DMS 273 treated with DMSO at 0.1 percent for 48 hours (cell line): ENCODE measurements around the gene SEL1L3.

Experiments used
- DNase-seq: peaks from one replicate; lab custom pipeline; 2025; lab: John Stamatoyannopoulos, UW

The SEL1L3 gene

DNA sequence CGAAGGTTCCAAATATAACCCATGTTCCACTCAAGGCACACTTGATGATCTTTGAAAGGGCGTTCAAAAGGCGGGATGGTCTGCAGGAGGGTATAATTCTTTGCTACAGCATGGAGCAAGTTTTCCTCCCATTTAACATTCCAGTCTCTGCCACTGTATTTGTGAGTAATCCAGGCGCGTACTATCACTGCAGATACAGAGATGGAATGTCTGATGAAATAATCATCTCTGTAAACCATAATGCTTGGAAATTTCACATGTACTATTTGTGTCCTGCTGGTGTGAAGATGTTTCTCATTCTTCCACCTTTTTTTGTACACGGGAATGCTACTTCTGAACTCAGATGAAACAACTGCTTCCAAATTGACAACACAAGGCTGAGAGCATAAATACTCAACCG lies 15.5 kb downstream of the SEL1L3 start:
- no peak for DNase-seq

DNA sequence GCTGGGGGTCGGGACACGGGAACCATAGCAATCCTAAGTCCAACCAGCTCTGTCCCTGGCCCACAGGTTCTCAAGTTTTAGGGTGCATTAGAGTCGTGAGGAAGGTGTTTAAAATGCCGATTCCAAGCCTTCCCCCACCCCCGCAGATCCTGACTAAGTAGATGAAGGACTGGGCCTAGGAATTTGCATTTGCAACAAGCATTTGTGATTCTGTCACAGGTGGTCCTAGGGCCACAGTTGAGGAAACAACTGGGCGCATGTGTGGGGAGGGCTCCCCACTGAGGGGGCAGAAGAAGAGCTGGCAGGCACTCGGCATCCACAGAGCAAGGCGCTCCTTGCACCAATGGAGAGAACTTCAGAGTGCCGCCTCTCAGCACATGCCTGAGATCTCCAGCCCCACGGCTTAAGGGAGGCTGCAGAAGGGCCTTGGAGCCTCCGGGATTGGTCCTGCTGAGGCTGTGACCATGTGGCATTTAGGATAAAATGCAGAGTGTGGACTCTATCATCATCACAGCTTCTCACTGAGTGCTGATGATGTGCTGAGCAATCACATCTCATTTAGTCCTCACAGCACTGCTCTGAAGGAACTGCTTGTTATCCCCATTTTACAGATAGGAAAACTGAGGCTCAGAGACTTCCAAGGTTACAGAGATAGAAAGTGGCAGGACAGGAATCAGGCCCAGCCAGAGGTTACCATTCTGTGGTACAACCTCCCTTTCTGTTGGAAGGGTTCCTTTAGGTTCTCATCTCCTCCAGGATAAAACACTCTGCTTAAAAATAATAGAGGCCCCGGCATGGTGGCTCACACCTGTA lies 16.7 kb downstream of the SEL1L3 start:
- DNase-seq, result no peak

GRCh38 chr4:25844961-25845712 lies 17.7 kb downstream of the SEL1L3 start:
- DNase-seq, result no peak

GRCh38 chr4:25843340-25844097 lies 19.3 kb downstream of the SEL1L3 start:
- no peak for DNase-seq

DNA sequence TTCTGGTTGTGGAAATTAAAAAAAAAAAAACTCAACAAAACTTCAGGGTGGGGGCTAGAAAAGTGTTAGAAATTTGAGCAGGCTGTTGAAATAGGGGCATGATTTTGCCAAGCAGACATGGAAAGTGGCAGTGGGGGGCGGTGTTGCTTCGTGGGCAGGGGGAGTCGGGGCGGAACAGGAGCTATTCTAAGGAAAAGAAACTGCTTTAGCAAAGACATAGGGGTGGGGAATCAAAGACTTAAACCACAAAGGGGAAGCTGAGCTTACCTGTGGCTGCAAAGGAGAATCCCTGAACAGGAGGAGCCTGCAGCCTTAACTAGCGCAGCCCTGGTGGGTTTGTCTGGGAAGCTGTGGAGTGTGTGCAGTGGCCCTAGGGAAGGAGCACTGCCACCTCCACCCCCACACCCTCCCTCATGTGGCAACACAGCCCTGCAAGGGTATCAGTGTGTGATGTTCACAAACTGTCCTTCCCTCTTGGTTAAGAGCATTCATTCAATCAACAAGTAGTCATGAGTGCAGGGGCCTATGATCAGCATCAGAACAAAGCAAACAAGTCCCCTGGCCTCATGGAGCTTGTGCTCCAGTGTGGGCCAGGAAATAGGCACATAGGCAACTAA lies 20.5 kb downstream of the SEL1L3 start:
- no peak for DNase-seq

DNA sequence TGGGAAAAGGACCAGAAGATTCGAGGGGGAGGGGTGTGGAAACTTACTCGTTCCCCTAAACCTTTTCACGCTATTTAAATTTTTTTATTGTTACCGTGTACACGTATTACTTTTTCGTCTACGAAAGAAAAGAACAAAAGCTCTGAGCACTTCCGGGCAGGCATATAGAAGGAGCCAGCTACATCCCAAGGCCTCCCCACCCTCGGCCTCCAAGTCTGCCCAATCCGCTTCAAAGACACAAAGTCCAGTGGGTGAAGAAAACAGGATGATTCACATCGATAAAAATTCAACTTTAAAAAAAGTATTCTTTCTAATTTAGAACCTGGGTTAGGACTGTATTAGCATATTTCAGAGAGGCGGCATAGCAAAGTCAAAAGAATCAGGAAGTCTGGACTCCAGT lies 23.1 kb downstream of the SEL1L3 start:
- no peak for DNase-seq

- no peak for DNase-seq
These were observed 23.6 kb downstream of the SEL1L3 start for GRCh38 chr4:25839233-25839632.

GRCh38 chr4:25838526-25838925 lies 24.3 kb downstream of the SEL1L3 start:
- no peak for DNase-seq

GRCh38 chr4:25837107-25837506 lies 25.7 kb downstream of the SEL1L3 start:
- peak; percentile 1 for DNase-seq

GRCh38 chr4:25835384-25835783 lies 27.4 kb downstream of the SEL1L3 start:
- DNase-seq, result no peak

DNA sequence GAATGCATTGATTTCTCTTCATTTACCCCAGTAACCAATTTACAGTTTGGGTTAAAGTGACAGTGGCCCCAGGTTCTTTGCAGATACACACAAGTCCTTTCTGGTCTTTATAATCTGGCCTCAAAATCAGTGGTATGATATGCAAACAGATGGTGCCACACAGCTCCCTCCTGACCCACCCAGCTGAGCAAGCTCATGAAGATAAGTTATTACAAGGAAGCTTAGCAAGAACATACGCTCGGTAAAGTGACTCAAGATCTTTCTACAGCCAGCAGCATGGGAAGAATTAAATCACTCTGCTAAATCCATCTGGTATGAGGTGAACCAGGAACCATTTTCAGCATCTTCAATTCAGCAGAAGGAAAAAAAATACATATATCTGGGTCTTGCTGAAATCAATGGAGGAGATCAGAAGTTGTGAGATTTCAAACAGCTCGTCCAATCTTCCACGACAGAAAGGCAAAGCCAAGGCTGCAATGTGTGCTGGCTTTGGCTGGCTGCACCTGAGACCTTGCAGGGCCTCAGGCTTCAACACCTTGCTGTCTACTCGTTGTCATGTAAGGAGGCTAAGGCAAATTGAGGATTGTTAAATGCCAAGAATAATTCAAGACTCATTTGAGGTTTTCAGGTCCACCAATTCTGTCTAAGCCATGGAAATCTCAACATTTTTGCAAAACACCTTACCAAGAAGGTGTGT lies 28.2 kb downstream of the SEL1L3 start:
- no peak for DNase-seq

DNA sequence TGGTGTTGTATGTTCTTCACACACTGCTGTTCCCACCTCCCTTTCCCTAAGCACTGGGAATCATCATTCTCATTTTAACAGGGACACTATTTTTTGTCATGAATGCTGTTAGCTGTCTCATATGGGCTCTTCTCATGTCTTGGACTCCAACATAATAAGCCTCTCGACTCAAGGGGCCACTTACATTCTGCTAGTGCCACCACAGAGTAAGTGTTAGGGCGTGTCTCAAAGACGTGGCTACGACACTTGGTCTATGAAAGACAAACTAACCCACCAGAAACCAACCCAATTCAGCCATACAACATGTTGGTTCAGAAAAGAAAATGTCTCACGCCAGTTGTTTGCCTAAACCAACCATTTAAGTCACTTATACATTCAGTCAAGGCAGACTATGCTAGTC lies 32.2 kb downstream of the SEL1L3 start:
- no peak for DNase-seq

- DNase-seq, result no peak
These were observed 34.9 kb downstream of the SEL1L3 start for GRCh38 chr4:25827897-25828296.

DNA sequence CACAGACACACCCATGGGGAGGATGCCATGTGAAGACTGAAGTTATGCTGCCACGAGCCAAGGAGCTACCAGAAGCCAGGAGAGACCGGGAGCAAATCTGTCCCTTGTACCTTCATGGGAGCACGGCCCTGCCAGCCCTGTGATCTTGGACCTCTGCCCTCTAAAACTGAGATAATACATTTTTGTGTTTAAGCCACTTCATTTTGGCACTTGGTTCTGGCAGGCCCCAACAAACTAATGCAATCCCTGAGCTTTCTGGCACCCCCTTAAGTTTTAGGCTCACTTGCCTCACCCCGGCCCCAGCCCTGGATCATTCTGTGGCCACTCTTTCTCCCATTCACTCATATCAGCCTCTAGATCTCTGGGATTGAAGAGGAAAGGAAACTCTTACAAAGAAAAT lies 35.4 kb downstream of the SEL1L3 start:
- no peak for DNase-seq

DNA sequence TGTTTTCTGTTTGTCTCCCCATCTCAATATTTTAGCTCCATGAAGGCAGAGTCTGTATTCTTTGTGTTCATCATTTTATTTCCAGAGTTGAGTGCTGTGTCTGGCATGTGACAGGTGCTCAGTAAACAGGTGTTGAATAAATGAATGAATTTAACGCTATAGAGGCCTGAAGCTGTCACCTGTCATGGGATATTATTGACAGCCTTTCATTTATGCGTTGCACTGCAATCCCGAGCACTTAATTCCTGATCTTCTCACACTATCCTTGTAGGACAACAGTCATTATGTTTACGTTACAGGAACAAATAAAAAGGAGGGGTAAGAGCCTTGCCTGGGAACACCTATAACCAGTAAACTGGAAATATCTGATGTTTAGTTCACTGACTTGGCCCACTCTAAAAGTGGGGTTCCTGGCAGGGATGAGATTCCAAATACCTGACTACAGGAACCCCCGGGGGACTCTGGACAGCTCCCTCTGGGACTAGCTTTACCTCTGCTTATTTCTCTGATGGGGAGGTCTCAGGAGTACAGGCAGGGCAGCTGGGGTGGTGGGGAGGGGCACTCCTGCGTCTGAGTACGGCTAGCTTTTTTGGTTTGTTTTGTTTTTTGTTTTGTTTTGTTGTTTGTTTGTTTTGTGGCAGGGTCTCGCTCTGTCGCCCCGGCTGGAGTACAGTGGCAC lies 36.6 kb downstream of the SEL1L3 start:
- no peak for DNase-seq

DNA sequence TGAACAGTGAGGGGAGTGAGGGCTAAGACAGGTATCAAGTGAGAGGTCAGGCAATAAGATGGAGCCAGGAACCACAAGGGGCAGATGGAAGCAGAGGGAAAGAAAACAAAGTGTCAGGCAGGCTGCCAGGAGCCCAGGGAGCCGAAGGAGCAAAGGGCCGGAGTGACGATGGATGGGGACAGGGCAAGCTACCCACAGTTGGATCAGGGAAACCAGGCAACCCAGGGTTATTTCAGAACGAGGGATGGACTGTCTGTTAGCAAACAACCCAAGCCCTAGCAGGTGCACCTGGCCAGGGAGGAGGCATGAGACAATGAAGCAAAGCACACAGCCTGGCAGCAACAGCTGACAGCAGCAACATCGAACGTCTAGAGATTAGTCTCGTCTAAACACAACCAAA lies 39.2 kb downstream of the SEL1L3 start:
- peak; percentile 1 for DNase-seq

- no peak for DNase-seq
These were observed 40.9 kb downstream of the SEL1L3 start for GRCh38 chr4:25821899-25822298.

GRCh38 chr4:25821267-25821666 lies 41.5 kb downstream of the SEL1L3 start:
- no peak for DNase-seq

GRCh38 chr4:25818876-25819275 lies 43.9 kb downstream of the SEL1L3 start:
- peak; percentile 2 for DNase-seq

DNA sequence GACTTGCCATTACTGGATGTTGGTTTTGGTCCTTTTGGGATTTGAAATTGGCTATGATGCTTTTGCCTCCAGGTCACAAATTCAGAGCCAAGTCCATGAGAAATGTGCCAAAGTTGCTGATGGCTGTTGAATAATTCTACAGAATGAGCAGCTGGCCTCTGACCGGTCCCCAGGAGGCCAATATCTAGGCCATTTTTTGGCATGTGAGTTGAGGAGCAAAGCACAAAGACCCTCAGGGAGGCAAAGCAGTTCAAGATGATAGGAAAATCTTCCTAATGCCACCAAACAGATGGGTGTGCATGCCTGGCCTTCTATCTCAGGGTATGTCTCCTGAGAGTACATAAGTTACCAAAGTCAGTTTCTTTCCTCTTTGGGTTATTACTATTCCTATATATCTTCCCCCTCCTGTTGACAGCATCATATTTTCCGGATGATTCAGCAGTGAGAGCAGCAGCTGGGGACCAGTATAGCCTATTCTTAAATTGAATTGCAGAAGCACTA lies 44.4 kb downstream of the SEL1L3 start:
- DNase-seq, result no peak
